A673 (cell line): ENCODE data around the gene PLCG2. TPM values are rescaled to one million over a fixed set of nuclear protein-coding genes. Genes with fewer than 3 reads are reported as not detected.

Experiments
- BruUV-seq: library from RNA; stranded (reverse); fragments of 400-500 nt; replicated peaks from 2 replicates; lab custom pipeline; 2021; lab: Mats Ljungman, UMichigan
- CTCF ChIA-PET: fragments of 300-600 bp; sonication (Branson Sonifier 250); formaldehyde crosslinking; loops from one replicate; lab custom pipeline; 2022; ENCODE audit warnings: antibody characterized with exemption; lab: Charles Lee
- POLR2A ChIA-PET: fragments of 300-600 bp; sonication (Branson Sonifier 250); formaldehyde crosslinking; loops from one replicate; lab custom pipeline; 2022; ENCODE audit warnings: antibody characterized with exemption; ENCODE audit not compliant: low non-redundant PET; lab: Charles Lee
- DNase-seq: peaks from one replicate; pipeline ENCODE4 v3.0.0-alpha.2; 2015; ENCODE audit warnings: low spot score
- H3K27ac ChIP-seq: fragments of 200-600 bp; sonication (generic); 2 replicates; pipeline ENCODE4 v1.5.1; 2016; ENCODE audit warnings: mixed run types, low read depth, mild to moderate bottlenecking, mixed read lengths, antibody characterized with exemption, low read length; ENCODE audit not compliant: poor library complexity, severe bottlenecking
- H3K27me3 ChIP-seq: fragments of 200-600 bp; sonication (generic); replicated peaks from 2 replicates; pipeline ENCODE4 v1.6.1; 2017; ENCODE audit warnings: mixed run types, low read depth, mild to moderate bottlenecking, mixed read lengths, antibody characterized with exemption, low read length; ENCODE audit not compliant: insufficient read depth, poor library complexity
- H3K36me3 ChIP-seq: fragments of 200-600 bp; sonication (generic); 2 replicates; pipeline ENCODE4 v1.6.1; 2016; ENCODE audit warnings: mixed run types, mild to moderate bottlenecking, mixed read lengths, antibody characterized with exemption, low read length; ENCODE audit not compliant: insufficient read depth, poor library complexity, severe bottlenecking
- H3K4me1 ChIP-seq: fragments of 200-600 bp; sonication (generic); 2 replicates; pipeline ENCODE4 v1.6.1; 2017; ENCODE audit warnings: mixed run types, mild to moderate bottlenecking, mixed read lengths, antibody characterized with exemption, low read length; ENCODE audit not compliant: insufficient read depth, poor library complexity, severe bottlenecking
- H3K4me3 ChIP-seq: fragments of 200-600 bp; sonication (generic); 2 replicates; pipeline ENCODE4 v1.5.1; 2016; ENCODE audit warnings: low read depth, mixed run types, mild to moderate bottlenecking, mixed read lengths, low read length; ENCODE audit not compliant: poor library complexity, severe bottlenecking
- H3K9me3 ChIP-seq: fragments of 200-600 bp; sonication (generic); 2 replicates; pipeline ENCODE4 v1.6.1; 2016; ENCODE audit warnings: mixed run types, low read depth, mild to moderate bottlenecking, mixed read lengths, antibody characterized with exemption, low read length; ENCODE audit not compliant: poor library complexity, severe bottlenecking
- EZH2 ChIP-seq: fragments of 200-600 bp; sonication (generic); IDR thresholded peaks from 2 replicates; pipeline ENCODE4 v1.6.1; 2017; ENCODE audit warnings: borderline replicate concordance, low read depth, mild to moderate bottlenecking, mixed read lengths, antibody characterized with exemption, low read length; ENCODE audit not compliant: poor library complexity, severe bottlenecking
- intact Hi-C: fragments of 100-400 bp; cut with micrococcal nuclease; formaldehyde crosslinking; loops from one replicate; pipeline ENCODE4 v1.10.0; 2022; ENCODE audit not compliant: unreplicated experiment
- total RNA-seq: library from RNA; stranded (reverse); gene quantifications from 2 replicates; pipeline ENCODE4 v1.2.3, GENCODE V29; 2021
- TF ChIP-seq, protein P1 (sequence below): fragments of 300-800, 200-600 bp; sonication (generic); conservative IDR thresholded peaks from 2 replicates; pipeline ENCODE4 v1.5.1; 2017; ENCODE audit warnings: low read depth, mild to moderate bottlenecking, antibody characterized with exemption, low read length, moderate library complexity, mixed read lengths

PLCG2 gene
- total RNA-seq, 1 experiment from 2014 or later: 9.6 TPM

- TF ChIP-seq, protein P1, sequence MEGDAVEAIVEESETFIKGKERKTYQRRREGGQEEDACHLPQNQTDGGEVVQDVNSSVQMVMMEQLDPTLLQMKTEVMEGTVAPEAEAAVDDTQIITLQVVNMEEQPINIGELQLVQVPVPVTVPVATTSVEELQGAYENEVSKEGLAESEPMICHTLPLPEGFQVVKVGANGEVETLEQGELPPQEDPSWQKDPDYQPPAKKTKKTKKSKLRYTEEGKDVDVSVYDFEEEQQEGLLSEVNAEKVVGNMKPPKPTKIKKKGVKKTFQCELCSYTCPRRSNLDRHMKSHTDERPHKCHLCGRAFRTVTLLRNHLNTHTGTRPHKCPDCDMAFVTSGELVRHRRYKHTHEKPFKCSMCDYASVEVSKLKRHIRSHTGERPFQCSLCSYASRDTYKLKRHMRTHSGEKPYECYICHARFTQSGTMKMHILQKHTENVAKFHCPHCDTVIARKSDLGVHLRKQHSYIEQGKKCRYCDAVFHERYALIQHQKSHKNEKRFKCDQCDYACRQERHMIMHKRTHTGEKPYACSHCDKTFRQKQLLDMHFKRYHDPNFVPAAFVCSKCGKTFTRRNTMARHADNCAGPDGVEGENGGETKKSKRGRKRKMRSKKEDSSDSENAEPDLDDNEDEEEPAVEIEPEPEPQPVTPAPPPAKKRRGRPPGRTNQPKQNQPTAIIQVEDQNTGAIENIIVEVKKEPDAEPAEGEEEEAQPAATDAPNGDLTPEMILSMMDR: no peak
- no peak for TF ChIP-seq EZH2
- Histone ChIP-seq H3K36me3 (no peaks in the 10 kb centered on the region), H3K4me3 (no peak overlapping the region), H3K9me3 (no peaks in the 10 kb centered on the region), H3K27ac (no peak overlapping the region), H3K4me1 (no peaks in the 10 kb centered on the region), H3K27me3 (no peaks in the 10 kb centered on the region)
- ChIA-PET CTCF (no interaction called here), POLR2A (no interaction called here)
- BruUV-seq: no TSS peak
- no peak for DNase-seq
- intact Hi-C loops: no loop called here
Measured at GRCh38 chr16:81901484-81901883, 122.4 kb downstream of the PLCG2 start.

- Histone ChIP-seq H3K4me1 (no peaks in the 10 kb centered on the region), H3K9me3 (no peaks in the 10 kb centered on the region), H3K36me3 (no peaks in the 10 kb centered on the region), H3K4me3 (no peak overlapping the region), H3K27ac (no peak overlapping the region), H3K27me3 (no peaks in the 10 kb centered on the region)
- TF ChIP-seq EZH2: no peak
- TF ChIP-seq, protein P1: no peak
- BruUV-seq: no TSS peak
- ChIA-PET CTCF (interaction anchor here (0.6 kb wide), 1 partner anchor 9 kb away, joined by 5 read pairs; no protein-coding TSS in a partner anchor), POLR2A (no interaction called here)
- intact Hi-C loops: no loop called here
- no peak for DNase-seq
Measured at GRCh38 chr16:81902025-81902424, 122.9 kb downstream of the PLCG2 start.

DNA sequence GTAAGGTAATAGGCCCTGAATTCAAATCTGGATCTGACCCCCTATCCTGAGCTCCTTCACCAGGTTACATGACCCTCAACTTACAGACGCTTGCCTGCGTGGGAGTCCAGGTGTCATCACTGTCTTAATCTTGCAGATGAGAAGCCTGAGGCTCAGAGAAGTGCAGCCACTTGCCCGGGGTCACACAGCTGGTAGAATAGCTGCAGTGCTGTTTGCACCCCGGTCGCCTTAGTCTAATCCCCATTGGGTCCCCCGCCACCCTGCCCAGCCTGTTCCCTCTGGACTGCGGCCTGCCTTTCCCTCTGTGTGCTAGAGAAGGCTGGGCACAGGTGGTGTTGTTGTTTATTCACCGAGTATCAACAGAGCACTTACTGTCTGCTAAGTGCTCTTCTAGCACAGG lies 125.2 kb downstream of the PLCG2 start:
- Histone ChIP-seq H3K27ac (no peak overlapping the region), H3K9me3 (no peaks in the 10 kb centered on the region), H3K4me1 (no peaks in the 10 kb centered on the region), H3K27me3 (no peaks in the 10 kb centered on the region), H3K4me3 (no peak overlapping the region), H3K36me3 (no peaks in the 10 kb centered on the region)
- intact Hi-C loops: no loop called here
- BruUV-seq: no TSS peak
- TF ChIP-seq, protein P1: no peak
- no peak for TF ChIP-seq EZH2
- CTCF ChIA-PET: no interaction called here
- POLR2A ChIA-PET: no interaction called here
- no peak for DNase-seq
